Body of pancreas (tissue), 4 donors: ENCODE results near the gene TMEM255B.

Source experiments
- CTCF ChIP-seq, 7 experiments: fragments of 450-650 bp in 4 of 7; fragments of 200-600 bp in 3 of 7; sonication (generic) in 3 of 7; IDR thresholded peaks; one replicate each; pipeline ENCODE4 v1.5.1; 2016 to 2019; ENCODE audit warnings: antibody characterized with exemption in 7 of 7
- POLR2A ChIP-seq, 3 donors: fragments of 450-650 bp; IDR thresholded peaks; one replicate each; pipeline ENCODE4 v1.6.1; 2016; ENCODE audit warnings: antibody characterized with exemption in 3 of 3, mild to moderate bottlenecking in 2 of 3

DNA sequence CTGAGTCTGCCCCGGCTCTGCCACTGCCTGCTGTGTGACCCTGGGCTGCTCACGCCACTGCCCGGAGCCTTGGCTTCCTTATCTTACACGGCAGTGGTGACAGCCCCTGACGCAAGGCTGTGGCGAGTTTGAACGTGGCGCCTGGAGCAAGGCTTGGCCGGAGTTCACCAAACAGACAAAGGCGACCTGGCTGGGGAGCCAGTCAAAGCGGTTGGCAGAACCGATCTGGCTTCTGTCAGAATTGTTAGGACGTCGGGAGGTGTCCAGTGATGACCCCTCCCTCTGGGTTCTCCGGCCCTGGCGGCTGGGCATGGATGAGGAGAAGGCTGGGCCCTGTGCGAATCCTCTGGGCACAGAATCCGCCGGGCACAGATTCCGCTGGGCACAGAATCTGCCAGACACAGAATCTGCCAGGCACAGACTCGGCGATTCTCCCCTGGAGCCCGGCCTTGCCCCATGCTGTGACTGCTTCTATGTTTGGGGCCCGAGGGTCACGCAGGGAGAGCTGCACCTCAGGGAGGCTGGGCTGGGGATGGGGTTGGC, 11.7 kb upstream of the TMEM255B start:
- TF ChIP-seq CTCF (IDR thresholded peaks at IDR 0.05) (no peak), POLR2A (IDR thresholded peaks at IDR 0.05) (no peak)
